DND-41 (cell line): ENCODE results near the gene KRT7.

Source experiments
- ATAC-seq: fragments of 200-7000 bp; cut with Tn5 transposase; 3 replicates; pipeline ENCODE4 v1.9.1; 2021; ENCODE audit warnings: low read depth; ENCODE audit not compliant: insufficient read depth
- DNase-seq: peaks from one replicate; pipeline ENCODE4 v3.0.0-alpha.2; 2020
- H2AFZ ChIP-seq: 2 replicates; pipeline ENCODE4 v1.6.0; 2012; ENCODE audit warnings: low read depth, low read length
- H3K27ac ChIP-seq: 2 replicates; pipeline ENCODE4 v1.5.1; 2012; ENCODE audit warnings: low read length, inconsistent platforms
- H3K27me3 ChIP-seq: fragments of 200-600 bp; sonication (generic); 2 replicates; pipeline ENCODE4 v1.6.0; 2012; ENCODE audit warnings: low read length, mild to moderate bottlenecking, inconsistent platforms; ENCODE audit not compliant: insufficient read depth, poor library complexity
- H3K36me3 ChIP-seq: 2 replicates; pipeline ENCODE4 v1.5.1; 2012; ENCODE audit warnings: low read length, inconsistent platforms; ENCODE audit not compliant: insufficient read depth
- H3K4me1 ChIP-seq: 2 replicates; pipeline ENCODE4 v1.5.1; 2012; ENCODE audit warnings: mild to moderate bottlenecking, low read length; ENCODE audit not compliant: insufficient read depth
- H3K4me2 ChIP-seq: 2 replicates; pipeline ENCODE4 v1.6.0; 2012; ENCODE audit warnings: mild to moderate bottlenecking, moderate library complexity, low read length, inconsistent platforms; ENCODE audit not compliant: insufficient read depth
- H3K4me3 ChIP-seq, 2 experiments: fragments of 200-600 bp in 1 of 2; shearing (Covaris generic) in 1 of 2; 2 replicates each; pipeline ENCODE4 v1.5.1; 2012 to 2016; ENCODE audit warnings: inconsistent platforms in 2 of 2, low read length in 2 of 2, mild to moderate bottlenecking in 2 of 2, low read depth in 1 of 2, moderate library complexity in 1 of 2
- H3K79me2 ChIP-seq: 2 replicates; pipeline ENCODE4 v1.6.0; 2012; ENCODE audit warnings: low read length, inconsistent platforms; ENCODE audit not compliant: insufficient read depth
- H3K9ac ChIP-seq: 2 replicates; pipeline ENCODE4 v1.6.0; 2012; ENCODE audit warnings: low read depth, mild to moderate bottlenecking, inconsistent platforms, low read length, moderate library complexity
- H3K9me3 ChIP-seq: 2 replicates; pipeline ENCODE4 v1.5.1; 2012; ENCODE audit warnings: low read length, moderate library complexity, mild to moderate bottlenecking, inconsistent platforms; ENCODE audit not compliant: insufficient read depth, severe bottlenecking
- H4K20me1 ChIP-seq: 2 replicates; pipeline ENCODE4 v1.6.0; 2012; ENCODE audit warnings: low read length; ENCODE audit not compliant: insufficient read depth
- CTCF ChIP-seq: IDR thresholded peaks from 2 replicates; pipeline ENCODE4 v1.5.1; 2012; ENCODE audit warnings: borderline replicate concordance, low read length, moderate library complexity, mild to moderate bottlenecking; ENCODE audit not compliant: poor library complexity, severe bottlenecking; ENCODE audit errors: extremely low read depth
- EZH2 ChIP-seq: IDR thresholded peaks from 3 replicates; pipeline ENCODE4 v1.6.1; 2012; ENCODE audit warnings: borderline replicate concordance, low read depth, mild to moderate bottlenecking, moderate library complexity, low read length, inconsistent platforms; ENCODE audit not compliant: severe bottlenecking

KRT7 gene

DNA sequence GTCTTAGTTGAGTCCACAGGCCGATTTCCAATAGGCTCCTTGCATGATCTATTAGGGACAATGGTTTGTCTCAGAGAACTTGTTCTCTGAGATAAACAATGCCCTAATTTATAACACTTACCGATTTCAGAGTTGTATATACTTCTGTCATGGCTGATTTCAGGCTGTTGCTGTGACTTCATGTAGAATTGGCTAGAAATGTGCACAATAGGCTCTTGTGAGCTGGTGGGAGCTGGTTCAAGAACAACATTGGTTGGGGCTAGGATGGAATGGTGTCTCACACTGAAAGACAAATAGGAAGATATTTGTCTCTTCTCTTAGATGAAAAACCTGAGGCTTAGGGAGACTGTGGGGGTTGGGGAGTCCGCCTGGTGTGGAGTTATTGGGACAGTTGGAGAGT lies 34.7 kb downstream of the KRT7 start:
- no peak for TF ChIP-seq EZH2
- TF ChIP-seq CTCF = no peak
- H3K27ac ChIP-seq = no peak overlapping the region
- DNase-seq = no peak

DNA sequence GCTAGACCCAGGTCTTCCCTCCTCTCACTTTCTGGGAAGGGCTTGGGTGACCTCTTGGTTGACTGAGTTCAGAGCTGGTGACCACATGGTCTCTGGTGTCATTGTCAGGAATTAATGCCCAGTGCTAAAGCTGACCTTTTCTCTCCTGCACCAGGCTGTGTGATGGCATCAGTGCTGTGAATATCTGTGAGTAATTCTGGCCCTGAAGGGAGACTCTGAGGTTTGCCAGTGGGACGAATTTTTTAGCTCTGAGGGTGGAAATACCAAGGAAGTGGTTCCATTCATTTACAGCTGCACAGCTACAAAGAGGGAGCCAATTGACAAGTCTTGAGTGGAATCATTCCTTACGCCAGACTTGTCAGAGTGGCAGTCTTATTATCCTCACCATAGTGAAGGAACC lies 35.2 kb downstream of the KRT7 start:
- H3K27me3 ChIP-seq = no peaks in the 10 kb centered on the region
- ATAC-seq (no peak), DNase-seq (no peak)
- H3K4me1 ChIP-seq = no peaks in the 10 kb centered on the region
- H3K4me3 ChIP-seq = no peak overlapping the region
- no peaks in the 10 kb centered on the region for H3K9me3 ChIP-seq
- H3K9ac ChIP-seq = no peak overlapping the region
- H3K79me2 ChIP-seq = no peaks in the 10 kb centered on the region
- no peaks in the 10 kb centered on the region for H3K36me3 ChIP-seq
- H3K27ac ChIP-seq = no peak overlapping the region
- no peak overlapping the region for H3K4me2 ChIP-seq
- H4K20me1 ChIP-seq = peaks cover 4% of the 10 kb centered on the region; the same call in 1 of the 2 replicates
- no peak overlapping the region for H2AFZ ChIP-seq
- TF ChIP-seq CTCF (no peak), EZH2 (no peak)

More for the DNA sequence above, 34.7 kb downstream of the KRT7 start:
- H3K9ac ChIP-seq = no peak overlapping the region
- H3K9me3 ChIP-seq = no peaks in the 10 kb centered on the region
- H3K4me3 ChIP-seq = no peak overlapping the region
- no peak for ATAC-seq
- H3K79me2 ChIP-seq = no peaks in the 10 kb centered on the region
- H3K27me3 ChIP-seq = no peaks in the 10 kb centered on the region
- no peaks in the 10 kb centered on the region for H3K36me3 ChIP-seq
- H4K20me1 ChIP-seq = peaks cover 4% of the 10 kb centered on the region; the same call in 1 of the 2 replicates
- no peaks in the 10 kb centered on the region for H3K4me1 ChIP-seq
- no peak overlapping the region for H2AFZ ChIP-seq
- H3K4me2 ChIP-seq = no peak overlapping the region

DNA sequence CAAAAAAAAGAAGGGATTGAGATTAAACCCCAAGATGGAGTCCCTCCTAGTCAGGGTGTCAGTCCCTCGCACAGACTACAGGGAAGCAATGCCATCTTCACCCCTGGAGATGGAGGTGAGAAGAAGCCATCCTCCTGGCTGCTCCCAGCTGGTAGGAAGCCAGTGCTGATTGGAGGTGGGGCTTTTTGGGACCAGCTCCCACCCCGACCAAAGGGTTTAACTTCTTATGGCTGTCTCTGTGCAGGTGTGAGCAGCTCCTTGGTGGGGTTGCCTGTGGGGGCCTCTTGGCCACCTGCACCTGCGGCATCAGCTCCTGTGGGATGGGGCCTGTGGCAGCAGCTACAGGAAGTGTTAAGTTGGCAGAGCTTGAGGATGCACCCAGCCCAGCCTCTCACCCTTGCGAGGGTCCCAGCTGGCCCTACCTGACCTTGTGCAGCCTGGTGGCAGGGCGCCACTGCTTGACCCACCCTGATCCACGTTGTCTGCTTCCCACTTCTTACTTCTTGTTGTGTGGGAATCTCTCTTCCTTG lies 37.6 kb downstream of the KRT7 start:
- H3K27ac ChIP-seq = no peak overlapping the region
- no peaks in the 10 kb centered on the region for H3K9me3 ChIP-seq

More for the DNA sequence above, 37.6 kb downstream of the KRT7 start:
- peaks cover 4% of the 10 kb centered on the region; the same call in 1 of the 2 replicates for H4K20me1 ChIP-seq
- H3K36me3 ChIP-seq = no peaks in the 10 kb centered on the region
- DNase-seq (no peak), ATAC-seq (no peak)
- H3K4me1 ChIP-seq = no peaks in the 10 kb centered on the region
- no peak overlapping the region for H3K4me3 ChIP-seq
- H3K79me2 ChIP-seq = no peaks in the 10 kb centered on the region
- no peak overlapping the region for H2AFZ ChIP-seq
- H3K27me3 ChIP-seq = peaks cover 10% of the 10 kb centered on the region
- TF ChIP-seq CTCF = no peak
- TF ChIP-seq EZH2 = no peak
- H3K9ac ChIP-seq = no peak overlapping the region
- H3K4me2 ChIP-seq = no peak overlapping the region
